ENCODE results near the gene ZNF516.

ZNF516 gene

DNA sequence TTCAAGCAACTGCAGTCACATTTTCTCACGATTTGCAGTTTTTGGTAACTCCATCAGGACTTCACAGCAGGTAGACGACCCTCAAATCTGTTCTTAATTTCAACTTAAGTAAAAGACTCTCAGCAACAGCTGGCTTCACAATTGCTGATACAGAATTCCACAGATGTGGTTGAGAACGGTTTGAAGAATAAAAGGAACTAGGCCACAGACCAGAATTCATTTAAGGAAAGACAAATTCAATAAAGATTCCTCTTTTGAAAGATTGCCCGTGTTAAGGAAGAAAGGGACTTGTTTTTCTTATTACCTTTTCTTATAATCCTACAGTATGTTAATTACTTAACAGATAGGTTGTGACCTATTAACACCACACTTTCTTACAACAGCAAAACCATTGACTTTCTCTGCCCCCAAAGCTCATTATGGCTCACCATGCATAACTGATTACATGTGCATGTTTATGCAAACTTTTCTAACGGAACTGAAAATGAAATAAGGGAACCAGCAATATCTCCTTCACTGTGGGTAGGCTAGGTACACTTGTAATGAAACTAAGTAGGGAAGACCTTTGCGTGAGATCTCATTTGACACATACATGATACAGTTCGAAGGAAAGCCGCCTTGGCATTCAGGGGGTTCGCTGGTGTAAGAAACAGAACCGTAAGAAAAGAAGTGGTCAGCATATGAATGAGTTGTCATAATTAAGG, 4.7 kb upstream of the ZNF516 start:
- TF ChIP-seq, protein P1, sequence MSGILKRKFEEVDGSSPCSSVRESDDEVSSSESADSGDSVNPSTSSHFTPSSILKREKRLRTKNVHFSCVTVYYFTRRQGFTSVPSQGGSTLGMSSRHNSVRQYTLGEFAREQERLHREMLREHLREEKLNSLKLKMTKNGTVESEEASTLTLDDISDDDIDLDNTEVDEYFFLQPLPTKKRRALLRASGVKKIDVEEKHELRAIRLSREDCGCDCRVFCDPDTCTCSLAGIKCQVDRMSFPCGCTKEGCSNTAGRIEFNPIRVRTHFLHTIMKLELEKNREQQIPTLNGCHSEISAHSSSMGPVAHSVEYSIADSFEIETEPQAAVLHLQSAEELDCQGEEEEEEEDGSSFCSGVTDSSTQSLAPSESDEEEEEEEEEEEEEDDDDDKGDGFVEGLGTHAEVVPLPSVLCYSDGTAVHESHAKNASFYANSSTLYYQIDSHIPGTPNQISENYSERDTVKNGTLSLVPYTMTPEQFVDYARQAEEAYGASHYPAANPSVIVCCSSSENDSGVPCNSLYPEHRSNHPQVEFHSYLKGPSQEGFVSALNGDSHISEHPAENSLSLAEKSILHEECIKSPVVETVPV (CRISPR knock-in tag; IDR thresholded peaks at IDR 0.05), result no peak
- TF ChIP-seq PPARA (CRISPR knock-in tag; IDR thresholded peaks at IDR 0.05; ENCODE audit: borderline replicate concordance) (no peak), ZFP3 (CRISPR knock-in tag; IDR thresholded peaks at IDR 0.05) (no peak), BACH2 (CRISPR knock-in tag; IDR thresholded peaks at IDR 0.05; ENCODE audit: borderline replicate concordance) (no peak), ZNF8 (CRISPR knock-in tag; IDR thresholded peaks at IDR 0.05) (no peak), ESRRG (CRISPR knock-in tag; IDR thresholded peaks at IDR 0.05) (no peak), ISL1 (CRISPR knock-in tag; IDR thresholded peaks at IDR 0.05) (no peak), RARB (CRISPR knock-in tag; IDR thresholded peaks at IDR 0.05) (no peak), OSR1 (CRISPR knock-in tag; IDR thresholded peaks at IDR 0.05) (no peak), SNAI2 (CRISPR knock-in tag; IDR thresholded peaks at IDR 0.05) (no peak), GLIS3 (CRISPR knock-in tag; IDR thresholded peaks at IDR 0.05) (no peak), CSDC2 (CRISPR knock-in tag; IDR thresholded peaks at IDR 0.05) (no peak), ZNF565 (CRISPR knock-in tag; conservative IDR thresholded peaks at IDR 0.05; ENCODE audit: low read depth) (no peak), ZC3H10 (CRISPR knock-in tag; IDR thresholded peaks at IDR 0.05) (no peak), TOX (CRISPR knock-in tag; IDR thresholded peaks at IDR 0.05; ENCODE audit: borderline replicate concordance) (no peak)
- TF ChIP-seq, protein P2, sequence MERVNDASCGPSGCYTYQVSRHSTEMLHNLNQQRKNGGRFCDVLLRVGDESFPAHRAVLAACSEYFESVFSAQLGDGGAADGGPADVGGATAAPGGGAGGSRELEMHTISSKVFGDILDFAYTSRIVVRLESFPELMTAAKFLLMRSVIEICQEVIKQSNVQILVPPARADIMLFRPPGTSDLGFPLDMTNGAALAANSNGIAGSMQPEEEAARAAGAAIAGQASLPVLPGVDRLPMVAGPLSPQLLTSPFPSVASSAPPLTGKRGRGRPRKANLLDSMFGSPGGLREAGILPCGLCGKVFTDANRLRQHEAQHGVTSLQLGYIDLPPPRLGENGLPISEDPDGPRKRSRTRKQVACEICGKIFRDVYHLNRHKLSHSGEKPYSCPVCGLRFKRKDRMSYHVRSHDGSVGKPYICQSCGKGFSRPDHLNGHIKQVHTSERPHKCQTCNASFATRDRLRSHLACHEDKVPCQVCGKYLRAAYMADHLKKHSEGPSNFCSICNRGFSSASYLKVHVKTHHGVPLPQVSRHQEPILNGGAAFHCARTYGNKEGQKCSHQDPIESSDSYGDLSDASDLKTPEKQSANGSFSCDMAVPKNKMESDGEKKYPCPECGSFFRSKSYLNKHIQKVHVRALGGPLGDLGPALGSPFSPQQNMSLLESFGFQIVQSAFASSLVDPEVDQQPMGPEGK (CRISPR knock-in tag; IDR thresholded peaks at IDR 0.05; ENCODE audit: borderline replicate concordance), result no peak
- TF ChIP-seq, protein P3, sequence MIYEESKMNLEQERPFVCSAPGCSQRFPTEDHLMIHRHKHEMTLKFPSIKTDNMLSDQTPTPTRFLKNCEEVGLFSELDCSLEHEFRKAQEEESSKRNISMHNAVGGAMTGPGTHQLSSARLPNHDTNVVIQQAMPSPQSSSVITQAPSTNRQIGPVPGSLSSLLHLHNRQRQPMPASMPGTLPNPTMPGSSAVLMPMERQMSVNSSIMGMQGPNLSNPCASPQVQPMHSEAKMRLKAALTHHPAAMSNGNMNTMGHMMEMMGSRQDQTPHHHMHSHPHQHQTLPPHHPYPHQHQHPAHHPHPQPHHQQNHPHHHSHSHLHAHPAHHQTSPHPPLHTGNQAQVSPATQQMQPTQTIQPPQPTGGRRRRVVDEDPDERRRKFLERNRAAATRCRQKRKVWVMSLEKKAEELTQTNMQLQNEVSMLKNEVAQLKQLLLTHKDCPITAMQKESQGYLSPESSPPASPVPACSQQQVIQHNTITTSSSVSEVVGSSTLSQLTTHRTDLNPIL (CRISPR knock-in tag; IDR thresholded peaks at IDR 0.05; ENCODE audit: low read depth), result no peak
- ATAC-seq, result no peak

DNA sequence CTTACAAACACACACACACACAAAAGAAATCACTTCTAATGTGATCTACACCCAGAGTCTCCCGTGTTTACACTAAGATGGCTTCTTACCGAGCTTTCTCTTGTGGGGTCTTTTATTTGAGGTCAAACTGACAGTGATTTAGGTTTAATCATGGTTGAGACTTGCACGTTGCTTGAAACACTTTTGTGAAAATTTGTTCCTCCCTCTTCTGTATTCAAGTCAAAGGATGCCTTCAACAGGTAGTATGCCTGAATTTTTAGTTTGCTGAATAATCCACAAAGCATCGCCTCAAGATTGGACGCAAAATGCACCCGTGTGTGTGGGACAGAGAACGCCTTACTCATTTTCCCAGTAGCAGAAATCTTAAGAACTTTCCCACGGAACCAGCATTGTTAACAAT, 4.0 kb upstream of the ZNF516 start:
- ATAC-seq, result no peak
- TF ChIP-seq SNAI2 (CRISPR knock-in tag; IDR thresholded peaks at IDR 0.05), result no peak
- TF ChIP-seq, protein P4, sequence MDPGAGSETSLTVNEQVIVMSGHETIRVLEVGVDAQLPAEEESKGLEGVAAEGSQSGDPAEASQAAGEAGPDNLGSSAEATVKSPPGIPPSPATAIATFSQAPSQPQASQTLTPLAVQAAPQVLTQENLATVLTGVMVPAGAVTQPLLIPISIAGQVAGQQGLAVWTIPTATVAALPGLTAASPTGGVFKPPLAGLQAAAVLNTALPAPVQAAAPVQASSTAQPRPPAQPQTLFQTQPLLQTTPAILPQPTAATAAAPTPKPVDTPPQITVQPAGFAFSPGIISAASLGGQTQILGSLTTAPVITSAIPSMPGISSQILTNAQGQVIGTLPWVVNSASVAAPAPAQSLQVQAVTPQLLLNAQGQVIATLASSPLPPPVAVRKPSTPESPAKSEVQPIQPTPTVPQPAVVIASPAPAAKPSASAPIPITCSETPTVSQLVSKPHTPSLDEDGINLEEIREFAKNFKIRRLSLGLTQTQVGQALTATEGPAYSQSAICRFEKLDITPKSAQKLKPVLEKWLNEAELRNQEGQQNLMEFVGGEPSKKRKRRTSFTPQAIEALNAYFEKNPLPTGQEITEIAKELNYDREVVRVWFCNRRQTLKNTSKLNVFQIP (CRISPR knock-in tag; IDR thresholded peaks at IDR 0.05; ENCODE audit: borderline replicate concordance, low read depth), result no peak
- no peak for TF ChIP-seq ISL1 (CRISPR knock-in tag; IDR thresholded peaks at IDR 0.05)

DNA sequence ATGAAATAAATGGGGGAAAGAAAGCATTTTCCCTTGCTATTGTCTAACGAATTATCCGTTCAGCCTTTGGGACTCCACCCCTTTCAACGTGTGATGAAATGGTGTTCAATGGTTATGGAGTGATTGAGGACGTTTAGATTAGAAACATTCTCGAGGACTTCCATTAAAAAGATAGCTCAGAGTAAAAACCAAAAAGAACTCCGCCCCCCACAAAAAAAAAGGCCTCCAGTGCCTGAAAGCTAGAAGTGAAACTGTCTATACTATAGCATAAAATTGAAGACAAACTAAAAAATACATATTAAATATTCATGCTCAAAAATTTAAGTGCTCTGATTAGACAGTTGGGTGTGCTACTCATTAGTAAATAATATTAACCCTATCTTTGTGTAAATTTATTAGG, 3.0 kb upstream of the ZNF516 start:
- ATAC-seq, result no peak
- TF ChIP-seq ZFP3 (CRISPR knock-in tag; IDR thresholded peaks at IDR 0.05) (no peak), ARNTL (CRISPR knock-in tag; IDR thresholded peaks at IDR 0.05; ENCODE audit: borderline replicate concordance, low read depth) (no peak), CSDC2 (CRISPR knock-in tag; IDR thresholded peaks at IDR 0.05) (no peak), TCF4 (CRISPR knock-in tag; IDR thresholded peaks at IDR 0.05; ENCODE audit: borderline replicate concordance) (no peak), BACH2 (CRISPR knock-in tag; IDR thresholded peaks at IDR 0.05; ENCODE audit: borderline replicate concordance) (no peak), ISL1 (CRISPR knock-in tag; IDR thresholded peaks at IDR 0.05) (no peak), GLIS3 (CRISPR knock-in tag; IDR thresholded peaks at IDR 0.05) (no peak), PPARA (CRISPR knock-in tag; IDR thresholded peaks at IDR 0.05; ENCODE audit: borderline replicate concordance) (no peak), OSR1 (CRISPR knock-in tag; IDR thresholded peaks at IDR 0.05) (no peak), ZFP30 (CRISPR knock-in tag; IDR thresholded peaks at IDR 0.05) (no peak)
- TF ChIP-seq, protein P5, sequence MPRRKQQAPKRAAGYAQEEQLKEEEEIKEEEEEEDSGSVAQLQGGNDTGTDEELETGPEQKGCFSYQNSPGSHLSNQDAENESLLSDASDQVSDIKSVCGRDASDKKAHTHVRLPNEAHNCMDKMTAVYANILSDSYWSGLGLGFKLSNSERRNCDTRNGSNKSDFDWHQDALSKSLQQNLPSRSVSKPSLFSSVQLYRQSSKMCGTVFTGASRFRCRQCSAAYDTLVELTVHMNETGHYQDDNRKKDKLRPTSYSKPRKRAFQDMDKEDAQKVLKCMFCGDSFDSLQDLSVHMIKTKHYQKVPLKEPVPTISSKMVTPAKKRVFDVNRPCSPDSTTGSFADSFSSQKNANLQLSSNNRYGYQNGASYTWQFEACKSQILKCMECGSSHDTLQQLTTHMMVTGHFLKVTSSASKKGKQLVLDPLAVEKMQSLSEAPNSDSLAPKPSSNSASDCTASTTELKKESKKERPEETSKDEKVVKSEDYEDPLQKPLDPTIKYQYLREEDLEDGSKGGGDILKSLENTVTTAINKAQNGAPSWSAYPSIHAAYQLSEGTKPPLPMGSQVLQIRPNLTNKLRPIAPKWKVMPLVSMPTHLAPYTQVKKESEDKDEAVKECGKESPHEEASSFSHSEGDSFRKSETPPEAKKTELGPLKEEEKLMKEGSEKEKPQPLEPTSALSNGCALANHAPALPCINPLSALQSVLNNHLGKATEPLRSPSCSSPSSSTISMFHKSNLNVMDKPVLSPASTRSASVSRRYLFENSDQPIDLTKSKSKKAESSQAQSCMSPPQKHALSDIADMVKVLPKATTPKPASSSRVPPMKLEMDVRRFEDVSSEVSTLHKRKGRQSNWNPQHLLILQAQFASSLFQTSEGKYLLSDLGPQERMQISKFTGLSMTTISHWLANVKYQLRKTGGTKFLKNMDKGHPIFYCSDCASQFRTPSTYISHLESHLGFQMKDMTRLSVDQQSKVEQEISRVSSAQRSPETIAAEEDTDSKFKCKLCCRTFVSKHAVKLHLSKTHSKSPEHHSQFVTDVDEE (CRISPR knock-in tag; IDR thresholded peaks at IDR 0.05), result no peak
- TF ChIP-seq, protein P1 (CRISPR knock-in tag; IDR thresholded peaks at IDR 0.05), result no peak
- TF ChIP-seq, protein P2 (CRISPR knock-in tag; IDR thresholded peaks at IDR 0.05; ENCODE audit: borderline replicate concordance), result no peak
